ENCODE results near the gene PCYT1B.
"Not testable (repeated sequence)": the region's sequence is repeated elsewhere in the genome, so short reads cannot be mapped to it uniquely, and the experiment has no call there.

The PCYT1B gene

GRCh38 chrX:24646006-24646405 is 1.1 kb downstream of the PCYT1B start:
- no peak overlapping the region for H3K27ac ChIP-seq
- TF ChIP-seq CTCF (IDR thresholded peaks at IDR 0.05) (no peak), ZFX (IDR thresholded peaks at IDR 0.05; ENCODE audit: borderline replicate concordance) (no peak)

- TF ChIP-seq CTCF (IDR thresholded peaks at IDR 0.05) = no peak
- TF ChIP-seq ZFX (IDR thresholded peaks at IDR 0.05; ENCODE audit: borderline replicate concordance) = no peak
- H3K27ac ChIP-seq = peak overlapping the region; percentile 39; the same call in 1 of the 2 replicates
Measured at GRCh38 chrX:24643116-24643515, 4.0 kb downstream of the PCYT1B start.

DNA sequence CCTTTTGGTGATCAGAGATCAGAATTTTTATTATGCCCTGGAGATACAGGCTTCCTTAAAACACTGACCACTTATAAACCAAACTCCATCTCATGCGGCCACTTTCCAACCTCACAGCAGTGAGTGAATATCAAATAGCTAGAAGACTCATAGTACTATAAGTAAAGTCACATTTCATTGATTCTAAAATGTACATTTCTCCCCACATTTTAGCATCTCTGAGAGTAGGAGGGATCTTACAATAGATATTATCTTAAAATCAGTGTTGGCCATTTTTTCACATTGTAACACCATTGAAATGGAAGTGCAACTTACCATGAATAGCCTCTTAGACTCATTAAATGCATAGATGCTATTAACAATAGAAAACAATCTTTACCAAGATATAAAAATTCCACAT is 17.4 kb downstream of the PCYT1B start:
- no peak for TF ChIP-seq CTCF (IDR thresholded peaks at IDR 0.05)

GRCh38 chrX:24619647-24620046 is 27.5 kb downstream of the PCYT1B start:
- TF ChIP-seq CTCF (IDR thresholded peaks at IDR 0.05) (no peak), ZFX (IDR thresholded peaks at IDR 0.05; ENCODE audit: borderline replicate concordance) (no peak)
- no peak overlapping the region for H3K27ac ChIP-seq

More for the DNA sequence above, 17.4 kb downstream of the PCYT1B start:
- no peak overlapping the region for H3K27ac ChIP-seq

- TF ChIP-seq ZFX (IDR thresholded peaks at IDR 0.05; ENCODE audit: borderline replicate concordance) = no peak
- TF ChIP-seq CTCF (IDR thresholded peaks at IDR 0.05) = no peak
Measured at GRCh38 chrX:24610516-24610915, 36.6 kb downstream of the PCYT1B start.

GRCh38 chrX:24607616-24608015 is 39.5 kb downstream of the PCYT1B start:
- no peak overlapping the region for H3K27ac ChIP-seq

More at GRCh38 chrX:24610516-24610915, 36.6 kb downstream of the PCYT1B start:
- H3K27ac ChIP-seq = no peak overlapping the region

GRCh38 chrX:24605941-24606340 is 41.2 kb downstream of the PCYT1B start:
- H3K27ac ChIP-seq = not testable (repeated sequence)

More at GRCh38 chrX:24607616-24608015, 39.5 kb downstream of the PCYT1B start:
- no peak for TF ChIP-seq ZFX (IDR thresholded peaks at IDR 0.05; ENCODE audit: borderline replicate concordance)
- no peak for TF ChIP-seq CTCF (IDR thresholded peaks at IDR 0.05)

DNA sequence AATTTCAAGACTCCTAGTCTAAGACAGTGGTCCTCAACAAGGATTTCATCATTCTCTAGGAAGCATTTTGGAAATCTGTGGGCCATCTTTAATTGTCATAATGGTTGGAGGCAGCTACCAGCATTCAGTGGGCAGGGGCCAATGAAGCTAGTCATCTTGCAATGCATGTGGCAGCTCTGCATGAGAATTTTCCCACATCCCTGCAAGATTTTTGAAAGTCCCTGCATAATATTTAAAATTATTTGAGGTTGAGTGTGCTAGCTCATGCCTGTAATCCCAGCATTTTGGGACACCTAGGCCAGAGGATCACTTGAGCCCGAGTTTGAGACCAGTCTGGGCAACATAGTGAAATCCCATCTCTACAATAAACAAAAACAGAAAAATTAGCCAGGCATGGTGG is 44.0 kb downstream of the PCYT1B start:
- no peak for TF ChIP-seq CTCF (IDR thresholded peaks at IDR 0.05)
- no peak for TF ChIP-seq ZFX (IDR thresholded peaks at IDR 0.05; ENCODE audit: borderline replicate concordance)
- H3K27ac ChIP-seq = no peak overlapping the region
